AG10803 (cell line): ENCODE data around the gene SH2D5.

ENCODE experiments used
- DNase-seq: peaks from one replicate; pipeline ENCODE4 v3.0.0; 2010; ENCODE audit warnings: low read depth
- H3K4me3 ChIP-seq: 2 replicates; pipeline ENCODE4 v1.5.1; 2011; ENCODE audit warnings: mild to moderate bottlenecking, low read length, control low read depth
- CTCF ChIP-seq: conservative IDR thresholded peaks from 2 replicates; pipeline ENCODE4 v1.5.1; 2011; ENCODE audit warnings: mild to moderate bottlenecking, low read length, control low read depth, inconsistent platforms

SH2D5 gene

GRCh38 chr1:20732588-20733359 lies at the start of gene SH2D5:
TSS of gene SH2D5 (minus strand) at chr1:20732703. CDS start at chr1:20728044, 4,659 bp downstream.
- peak; percentile 97 for DNase-seq
- peak within 1 kb of the TSS; percentile 69 for H3K4me3 ChIP-seq
- peak; percentile 49 for TF ChIP-seq CTCF

- no peak for TF ChIP-seq CTCF
- no peak for DNase-seq
- H3K4me3 ChIP-seq = no peak overlapping the region
Measured at GRCh38 chr1:20775700-20776099, 43.2 kb upstream of the SH2D5 start.

GRCh38 chr1:20771780-20772179 lies 39.3 kb upstream of the SH2D5 start:
- DNase-seq = no peak
- TF ChIP-seq CTCF = no peak
- H3K4me3 ChIP-seq = no peak overlapping the region

GRCh38 chr1:20770314-20771087 lies 38.0 kb upstream of the SH2D5 start:
- no peak for DNase-seq
- TF ChIP-seq CTCF = no peak
- H3K4me3 ChIP-seq = no peak overlapping the region

GRCh38 chr1:20767271-20767670 lies 34.8 kb upstream of the SH2D5 start:
- DNase-seq = no peak
- H3K4me3 ChIP-seq = no peak overlapping the region
- TF ChIP-seq CTCF = no peak

GRCh38 chr1:20763417-20763816 lies 30.9 kb upstream of the SH2D5 start:
- no peak for DNase-seq
- H3K4me3 ChIP-seq = no peak overlapping the region
- no peak for TF ChIP-seq CTCF

GRCh38 chr1:20760322-20760721 lies 27.8 kb upstream of the SH2D5 start:
- H3K4me3 ChIP-seq = no peak overlapping the region
- no peak for TF ChIP-seq CTCF
- DNase-seq = no peak
